Measurements from ENCODE around the gene OAF. TPM values are rescaled to one million over a fixed set of nuclear protein-coding genes. Genes with fewer than 3 reads are reported as not detected.

Gene OAF
- polyA plus RNA-seq, 1 donor, result 195 TPM

GRCh38 chr11:120214581-120214980, 3.7 kb downstream of the OAF start:
- no CpG with 5 or more reads among the region's 7 CpGs for WGBS (ENCODE audit: insufficient coverage, low lambda C conversion rate)
- no peaks in the 10 kb centered on the region for H3K9me3 ChIP-seq (ENCODE audit: control insufficient read depth, low read depth, low read length)
- H3K27me3 ChIP-seq (ENCODE audit: control insufficient read depth, insufficient read depth, low read length), result no peaks in the 10 kb centered on the region
- no peak for DNase-seq
- peaks cover 51% of the 10 kb centered on the region for H3K36me3 ChIP-seq (ENCODE audit: control insufficient read depth, insufficient read depth, low read length)
- no peak overlapping the region for H3K4me3 ChIP-seq (ENCODE audit: low read length)
- no peak overlapping the region for H3K27ac ChIP-seq (ENCODE audit: low read length)
- H3K4me1 ChIP-seq (ENCODE audit: control insufficient read depth, insufficient read depth, low read length), result peaks cover 57% of the 10 kb centered on the region

GRCh38 chr11:120215634-120216033, 4.8 kb downstream of the OAF start:
- Histone ChIP-seq H3K36me3 (ENCODE audit: control insufficient read depth, insufficient read depth, low read length) (peaks cover 61% of the 10 kb centered on the region), H3K27ac (ENCODE audit: low read length) (peak overlapping the region; percentile 21), H3K4me1 (ENCODE audit: control insufficient read depth, insufficient read depth, low read length) (peaks cover 59% of the 10 kb centered on the region), H3K4me3 (ENCODE audit: low read length) (no peak overlapping the region), H3K27me3 (ENCODE audit: control insufficient read depth, insufficient read depth, low read length) (no peaks in the 10 kb centered on the region), H3K9me3 (ENCODE audit: control insufficient read depth, low read depth, low read length) (no peaks in the 10 kb centered on the region)
- WGBS (ENCODE audit: insufficient coverage, low lambda C conversion rate), result no CpG with 5 or more reads among the region's 5 CpGs
- peak in 1 of 2 donors; percentile 39 for DNase-seq

GRCh38 chr11:120216426-120217102, 5.7 kb downstream of the OAF start:
- Histone ChIP-seq H3K27me3 (ENCODE audit: control insufficient read depth, insufficient read depth, low read length) (no peaks in the 10 kb centered on the region), H3K27ac (ENCODE audit: low read length) (peak overlapping the region; percentile 21), H3K36me3 (ENCODE audit: control insufficient read depth, insufficient read depth, low read length) (peaks cover 63% of the 10 kb centered on the region), H3K4me3 (ENCODE audit: low read length) (no peak overlapping the region), H3K9me3 (ENCODE audit: control insufficient read depth, low read depth, low read length) (no peaks in the 10 kb centered on the region), H3K4me1 (ENCODE audit: control insufficient read depth, insufficient read depth, low read length) (peaks cover 66% of the 10 kb centered on the region)
- DNase-seq, result no peak
- WGBS (ENCODE audit: insufficient coverage, low lambda C conversion rate), result no CpG with 5 or more reads among the region's 8 CpGs

- Histone ChIP-seq H3K27ac (ENCODE audit: low read length) (peak overlapping the region; percentile 23), H3K27me3 (ENCODE audit: control insufficient read depth, insufficient read depth, low read length) (no peaks in the 10 kb centered on the region), H3K36me3 (ENCODE audit: control insufficient read depth, insufficient read depth, low read length) (peaks cover 68% of the 10 kb centered on the region), H3K9me3 (ENCODE audit: control insufficient read depth, low read depth, low read length) (no peaks in the 10 kb centered on the region), H3K4me1 (ENCODE audit: control insufficient read depth, insufficient read depth, low read length) (peaks cover 71% of the 10 kb centered on the region), H3K4me3 (ENCODE audit: low read length) (no peak overlapping the region)
- WGBS (ENCODE audit: insufficient coverage, low lambda C conversion rate), result no CpG with 5 or more reads among the region's 12 CpGs
- no peak for DNase-seq
Measured at GRCh38 chr11:120217526-120217925, 6.7 kb downstream of the OAF start.

DNA sequence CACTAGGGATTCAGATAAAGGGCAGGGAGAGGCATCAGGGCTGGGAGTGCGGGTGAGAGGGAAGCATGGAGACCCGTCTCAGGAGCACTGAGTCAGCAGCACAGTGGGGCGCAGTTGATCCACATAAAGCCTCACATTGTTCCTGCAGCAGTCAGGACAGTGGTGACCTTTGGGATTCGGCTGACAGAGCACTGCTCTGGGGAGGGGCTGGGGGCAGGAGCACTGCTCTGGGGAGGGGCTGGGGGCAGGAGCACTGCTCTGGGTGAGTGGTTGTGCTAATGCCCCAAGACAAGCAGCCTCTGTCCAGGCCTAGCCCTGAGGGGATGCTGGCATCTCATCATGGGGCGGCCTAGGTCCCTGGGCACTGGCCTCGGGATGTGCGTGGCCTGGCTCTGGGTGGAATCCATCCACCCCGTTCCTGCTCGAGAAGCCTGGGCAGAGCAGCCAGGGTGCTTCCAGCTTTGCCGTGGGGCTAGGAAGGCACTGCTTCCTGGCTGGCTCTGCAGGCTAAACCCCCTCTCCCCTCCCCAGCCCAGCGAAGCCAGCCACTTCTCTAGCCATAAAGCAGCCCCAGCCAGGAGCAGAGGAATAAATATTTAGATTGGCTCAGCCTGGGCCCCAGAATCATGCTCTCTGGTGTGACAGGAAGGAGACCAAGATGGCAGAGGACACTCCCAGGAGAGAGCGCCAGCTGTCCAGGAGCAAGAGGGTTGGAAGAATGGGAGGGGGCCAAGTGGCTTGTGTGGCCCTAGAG, 7.3 kb downstream of the OAF start:
- Histone ChIP-seq H3K9me3 (ENCODE audit: control insufficient read depth, low read depth, low read length) (no peaks in the 10 kb centered on the region), H3K4me3 (ENCODE audit: low read length) (no peak overlapping the region), H3K4me1 (ENCODE audit: control insufficient read depth, insufficient read depth, low read length) (peaks cover 70% of the 10 kb centered on the region), H3K27ac (ENCODE audit: low read length) (peak overlapping the region; percentile 23), H3K27me3 (ENCODE audit: control insufficient read depth, insufficient read depth, low read length) (no peaks in the 10 kb centered on the region), H3K36me3 (ENCODE audit: control insufficient read depth, insufficient read depth, low read length) (peaks cover 71% of the 10 kb centered on the region)
- WGBS (ENCODE audit: insufficient coverage, low lambda C conversion rate), result no CpG with 5 or more reads among the region's 12 CpGs
- no peak for DNase-seq

- no peak for DNase-seq
- Histone ChIP-seq H3K4me3 (ENCODE audit: low read length) (no peak overlapping the region), H3K4me1 (ENCODE audit: control insufficient read depth, insufficient read depth, low read length) (peaks cover 65% of the 10 kb centered on the region), H3K27me3 (ENCODE audit: control insufficient read depth, insufficient read depth, low read length) (no peaks in the 10 kb centered on the region), H3K9me3 (ENCODE audit: control insufficient read depth, low read depth, low read length) (no peaks in the 10 kb centered on the region), H3K27ac (ENCODE audit: low read length) (peak overlapping the region; percentile 23), H3K36me3 (ENCODE audit: control insufficient read depth, insufficient read depth, low read length) (peaks cover 69% of the 10 kb centered on the region)
- WGBS (ENCODE audit: insufficient coverage, low lambda C conversion rate), result no CpG with 5 or more reads among the region's 10 CpGs
Measured at GRCh38 chr11:120218695-120219033, 7.8 kb downstream of the OAF start.

GRCh38 chr11:120219232-120219937, 8.6 kb downstream of the OAF start:
- H3K4me1 ChIP-seq (ENCODE audit: control insufficient read depth, insufficient read depth, low read length), result peaks cover 60% of the 10 kb centered on the region
- no peak for DNase-seq
- H3K27me3 ChIP-seq (ENCODE audit: control insufficient read depth, insufficient read depth, low read length), result no peaks in the 10 kb centered on the region
- peak overlapping the region; percentile 83 for H3K27ac ChIP-seq (ENCODE audit: low read length)
- no peak overlapping the region for H3K4me3 ChIP-seq (ENCODE audit: low read length)
- no CpG with 5 or more reads among the region's 13 CpGs for WGBS (ENCODE audit: insufficient coverage, low lambda C conversion rate)
- H3K36me3 ChIP-seq (ENCODE audit: control insufficient read depth, insufficient read depth, low read length), result peaks cover 69% of the 10 kb centered on the region
- H3K9me3 ChIP-seq (ENCODE audit: control insufficient read depth, low read depth, low read length), result no peaks in the 10 kb centered on the region

DNA sequence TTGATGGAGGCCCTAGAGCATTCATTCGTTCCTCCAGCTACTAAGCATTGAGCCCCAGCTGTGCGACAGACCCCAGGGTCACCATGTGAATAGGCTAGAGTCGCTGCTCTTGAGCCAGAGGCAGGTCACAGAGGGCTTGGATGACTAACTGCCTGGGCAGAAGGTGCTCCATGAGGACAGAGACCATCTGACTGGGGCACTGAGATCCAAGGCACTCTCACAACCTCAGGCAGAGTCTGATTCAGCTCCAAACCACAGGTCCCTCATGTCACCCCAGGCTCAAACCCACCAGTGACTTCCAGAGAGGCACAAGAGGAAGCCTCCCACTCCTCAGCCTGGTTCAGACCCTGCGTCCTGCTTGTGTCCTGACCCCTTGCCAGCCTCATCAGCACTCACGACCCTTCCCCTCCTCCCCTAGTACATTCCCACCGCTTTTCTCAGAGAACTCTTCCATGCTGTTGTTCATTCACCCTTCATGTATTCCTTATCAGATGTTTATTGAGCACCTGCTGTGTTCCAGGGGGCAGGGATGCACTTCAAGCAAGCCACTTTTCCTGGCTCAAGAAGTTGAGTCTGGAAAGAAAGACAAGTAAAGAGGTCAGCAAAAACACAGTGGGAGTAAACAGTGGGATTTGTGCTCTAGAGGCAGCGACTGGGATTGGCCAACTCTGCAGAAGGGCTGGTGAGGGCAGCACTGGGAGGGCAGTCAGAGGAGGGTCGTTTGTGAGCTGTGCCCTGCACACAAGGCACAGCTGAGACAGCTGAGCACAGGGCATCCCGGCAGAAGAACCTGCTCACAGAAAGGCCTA, 9.3 kb downstream of the OAF start:
- H3K27ac ChIP-seq (ENCODE audit: low read length), result peak overlapping the region; percentile 83
- H3K4me3 ChIP-seq (ENCODE audit: low read length), result no peak overlapping the region
- H3K4me1 ChIP-seq (ENCODE audit: control insufficient read depth, insufficient read depth, low read length), result peaks cover 59% of the 10 kb centered on the region
- no peak for DNase-seq
- H3K36me3 ChIP-seq (ENCODE audit: control insufficient read depth, insufficient read depth, low read length), result peaks cover 66% of the 10 kb centered on the region
- H3K9me3 ChIP-seq (ENCODE audit: control insufficient read depth, low read depth, low read length), result no peaks in the 10 kb centered on the region
- no peaks in the 10 kb centered on the region for H3K27me3 ChIP-seq (ENCODE audit: control insufficient read depth, insufficient read depth, low read length)
- WGBS (ENCODE audit: insufficient coverage, low lambda C conversion rate), result no CpG with 5 or more reads among the region's 9 CpGs

- no peak for DNase-seq
- Histone ChIP-seq H3K4me1 (ENCODE audit: control insufficient read depth, insufficient read depth, low read length) (peaks cover 56% of the 10 kb centered on the region), H3K36me3 (ENCODE audit: control insufficient read depth, insufficient read depth, low read length) (peaks cover 65% of the 10 kb centered on the region), H3K27me3 (ENCODE audit: control insufficient read depth, insufficient read depth, low read length) (no peaks in the 10 kb centered on the region), H3K27ac (ENCODE audit: low read length) (peak overlapping the region; percentile 83), H3K9me3 (ENCODE audit: control insufficient read depth, low read depth, low read length) (no peaks in the 10 kb centered on the region), H3K4me3 (ENCODE audit: low read length) (no peak overlapping the region)
- no CpG with 5 or more reads among the region's 4 CpGs for whole genome bisulfite sequencing (ENCODE audit: insufficient coverage, low lambda C conversion rate)
Measured at GRCh38 chr11:120220747-120221037, 9.9 kb downstream of the OAF start.

DNA sequence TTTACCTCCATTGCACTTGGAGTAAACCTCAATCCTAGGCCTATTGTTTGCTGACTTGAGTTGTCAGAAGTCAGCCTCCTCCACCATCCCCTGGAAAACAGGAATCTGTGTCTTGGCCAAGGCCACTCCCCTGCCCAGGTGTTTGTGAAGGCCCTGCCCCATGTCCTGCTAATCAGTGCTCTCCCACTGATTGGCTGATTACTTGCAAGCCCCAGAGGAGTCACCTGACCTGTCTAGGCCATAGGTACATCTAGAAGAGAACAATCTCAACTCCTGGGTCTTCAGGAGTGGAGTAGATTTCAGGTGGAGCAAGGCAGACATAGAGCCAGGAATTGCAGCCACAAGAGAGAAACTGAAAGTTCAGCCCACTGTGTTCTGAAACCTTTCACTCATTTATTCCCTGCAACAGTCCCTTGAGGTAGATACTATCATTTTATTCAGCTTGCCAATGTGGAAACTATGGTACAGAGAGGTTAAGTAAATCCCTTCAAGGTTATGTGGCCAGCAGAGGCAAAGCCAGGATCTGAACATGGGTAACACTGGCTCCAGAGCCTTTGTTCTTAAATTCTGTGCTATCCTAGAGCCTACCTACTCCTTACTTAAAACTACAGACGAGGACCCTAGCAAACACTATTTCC, 10.4 kb downstream of the OAF start:
- Histone ChIP-seq H3K4me3 (ENCODE audit: low read length) (no peak overlapping the region), H3K27me3 (ENCODE audit: control insufficient read depth, insufficient read depth, low read length) (no peaks in the 10 kb centered on the region), H3K36me3 (ENCODE audit: control insufficient read depth, insufficient read depth, low read length) (peaks cover 65% of the 10 kb centered on the region), H3K27ac (ENCODE audit: low read length) (peak overlapping the region; percentile 83), H3K9me3 (ENCODE audit: control insufficient read depth, low read depth, low read length) (no peaks in the 10 kb centered on the region), H3K4me1 (ENCODE audit: control insufficient read depth, insufficient read depth, low read length) (peaks cover 53% of the 10 kb centered on the region)
- DNase-seq, result peak; percentile 91 to 94
- no CpG with 5 or more reads among the region's 1 CpG for WGBS (ENCODE audit: insufficient coverage, low lambda C conversion rate)
